Mucosa of descending colon (tissue), 3 donors: ENCODE results near the gene METTL4. TPM values are rescaled to one million over a fixed set of nuclear protein-coding genes. Genes with fewer than 3 reads are reported as not detected.
A peak's percentile ranks its signal among the peaks of the same experiment; 100 is the strongest.

ENCODE experiments used
- ATAC-seq: fragments of 200-7000 bp; cut with Tn5 transposase; one replicate; pipeline ENCODE4 v1.9.1; 2020; ENCODE audit warnings: mild to moderate bottlenecking, moderate library complexity
- DNase-seq, 3 donors: peaks; one replicate each; pipeline ENCODE4 v3.0.0-alpha.2; 2020
- H3K36me3 ChIP-seq: fragments of 200-600 bp; one replicate; pipeline ENCODE4 v1.8.0; 2021; ENCODE audit warnings: low read depth, mild to moderate bottlenecking
- H3K4me1 ChIP-seq: fragments of 200-600 bp; one replicate; pipeline ENCODE4 v1.8.0; 2021; ENCODE audit warnings: low read depth, mild to moderate bottlenecking
- H3K4me3 ChIP-seq: fragments of 200-600 bp; one replicate; pipeline ENCODE4 v1.8.0; 2021; ENCODE audit warnings: mild to moderate bottlenecking
- H3K9me3 ChIP-seq: fragments of 200-600 bp; one replicate; pipeline ENCODE4 v1.8.0; 2021; ENCODE audit warnings: mild to moderate bottlenecking
- intact Hi-C, 2 donors: fragments of 100-400 bp; cut with DNase I in 1 of 2; cut with micrococcal nuclease in 1 of 2; formaldehyde crosslinking; loops; one replicate each; pipeline versions ENCODE4 v1.11.0 to v1.11.1; 2022; cut with DNase I, micrococcal nuclease
- total RNA-seq, 3 donors: library from RNA; stranded (reverse); fragmentation: NEBNext Ultra II Directional in 2 of 3; extraction: Animal tissue kit (Norgen Biotek cat#: 25700) in 2 of 3; gene quantifications; one replicate each; pipeline versions ENCODE4 v1.2.1 to v1.2.4, GENCODE V29; 2021 to 2023
- TF ChIP-seq, protein P1 (sequence below): fragments of 200-600 bp; IDR thresholded peaks from one replicate; pipeline ENCODE4 v1.8.0; 2022; ENCODE audit warnings: antibody characterized with exemption, mild to moderate bottlenecking
- donor health status: DM: no; HTN: no; CAD: no; lungs with moderate emphysema.
- donor health status: DM: no; HTN: no; CAD: no.
- donor health status: DM: no; HTN: yes; CAD: no.

The METTL4 gene
- total RNA-seq, 3 donors from 2014 or later, result 7.6 to 13.6 (median 10.6) TPM

DNA sequence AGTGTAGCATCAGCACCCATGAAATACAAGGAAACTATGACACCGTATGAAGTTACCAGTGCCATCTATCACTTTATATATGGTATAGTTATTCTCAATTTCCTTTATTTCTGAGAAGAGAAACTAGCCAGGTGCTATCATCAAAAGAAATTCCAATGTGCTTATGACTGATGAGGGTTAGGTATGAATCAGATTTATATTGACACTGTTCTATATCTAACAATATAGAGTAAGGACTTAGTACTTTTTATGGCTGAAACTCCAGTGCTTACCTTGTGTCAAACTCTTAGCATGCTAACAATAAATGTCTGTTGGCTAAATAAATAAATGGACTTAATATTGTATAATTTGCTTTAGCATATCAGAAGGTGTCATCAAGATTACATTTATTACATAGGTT, 6.9 kb downstream of the METTL4 start:
- TF ChIP-seq, protein P1, sequence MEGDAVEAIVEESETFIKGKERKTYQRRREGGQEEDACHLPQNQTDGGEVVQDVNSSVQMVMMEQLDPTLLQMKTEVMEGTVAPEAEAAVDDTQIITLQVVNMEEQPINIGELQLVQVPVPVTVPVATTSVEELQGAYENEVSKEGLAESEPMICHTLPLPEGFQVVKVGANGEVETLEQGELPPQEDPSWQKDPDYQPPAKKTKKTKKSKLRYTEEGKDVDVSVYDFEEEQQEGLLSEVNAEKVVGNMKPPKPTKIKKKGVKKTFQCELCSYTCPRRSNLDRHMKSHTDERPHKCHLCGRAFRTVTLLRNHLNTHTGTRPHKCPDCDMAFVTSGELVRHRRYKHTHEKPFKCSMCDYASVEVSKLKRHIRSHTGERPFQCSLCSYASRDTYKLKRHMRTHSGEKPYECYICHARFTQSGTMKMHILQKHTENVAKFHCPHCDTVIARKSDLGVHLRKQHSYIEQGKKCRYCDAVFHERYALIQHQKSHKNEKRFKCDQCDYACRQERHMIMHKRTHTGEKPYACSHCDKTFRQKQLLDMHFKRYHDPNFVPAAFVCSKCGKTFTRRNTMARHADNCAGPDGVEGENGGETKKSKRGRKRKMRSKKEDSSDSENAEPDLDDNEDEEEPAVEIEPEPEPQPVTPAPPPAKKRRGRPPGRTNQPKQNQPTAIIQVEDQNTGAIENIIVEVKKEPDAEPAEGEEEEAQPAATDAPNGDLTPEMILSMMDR, result no peak
- H3K9me3 ChIP-seq, result no peaks in the 10 kb centered on the region
- intact Hi-C loops, result no loop called here
- H3K36me3 ChIP-seq, result no peaks in the 10 kb centered on the region
- no peak overlapping the region for H3K4me3 ChIP-seq
- no peaks in the 10 kb centered on the region for H3K4me1 ChIP-seq
- ATAC-seq (peak; percentile 89), DNase-seq (no peak)

DNA sequence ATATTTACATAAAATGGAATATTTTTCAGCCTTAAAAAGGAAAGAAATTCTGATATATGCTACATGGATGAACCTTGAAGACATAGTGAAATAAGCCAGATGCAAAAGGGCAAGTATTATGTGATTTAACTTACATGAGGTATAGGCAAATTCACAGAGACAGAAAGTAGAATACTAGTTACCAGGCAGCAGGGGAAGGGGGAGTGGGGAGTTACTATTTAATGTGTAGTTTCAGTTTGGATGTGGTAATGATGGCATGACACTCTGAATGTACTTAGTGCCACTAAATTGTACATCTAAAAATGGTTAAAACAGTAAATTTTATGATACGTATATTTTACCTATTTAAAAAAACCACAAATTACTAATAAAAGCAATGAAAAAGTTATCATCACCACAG, 12.1 kb downstream of the METTL4 start:
- TF ChIP-seq, protein P1, result no peak
- DNase-seq (no peak), ATAC-seq (no peak)
- Histone ChIP-seq H3K9me3 (no peaks in the 10 kb centered on the region), H3K4me3 (no peak overlapping the region), H3K4me1 (no peaks in the 10 kb centered on the region), H3K36me3 (no peaks in the 10 kb centered on the region)
- intact Hi-C loops, result no loop called here

DNA sequence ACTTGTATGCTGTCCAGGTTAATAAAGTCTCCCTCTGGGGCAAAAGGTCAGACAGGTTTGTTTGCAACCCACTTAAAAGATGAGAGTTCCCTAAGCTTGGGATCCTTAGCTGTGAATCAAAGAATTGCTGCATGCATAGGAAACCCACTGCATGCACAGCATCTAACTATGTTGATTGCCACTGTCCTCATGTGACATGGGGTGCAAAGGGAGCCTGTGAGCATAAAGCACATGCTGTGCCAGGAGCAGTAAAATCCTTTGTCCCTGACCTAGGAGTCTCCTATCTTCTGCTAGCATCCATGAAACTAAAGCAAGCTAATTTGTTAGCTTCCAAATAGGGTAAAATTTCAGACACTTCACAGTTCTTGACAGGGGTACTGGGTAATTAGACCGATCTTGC, 13.8 kb downstream of the METTL4 start:
- DNase-seq (no peak), ATAC-seq (no peak)
- Histone ChIP-seq H3K9me3 (no peaks in the 10 kb centered on the region), H3K36me3 (no peaks in the 10 kb centered on the region), H3K4me3 (no peak overlapping the region), H3K4me1 (no peaks in the 10 kb centered on the region)
- TF ChIP-seq, protein P1, result no peak
- intact Hi-C loops, result no loop called here

DNA sequence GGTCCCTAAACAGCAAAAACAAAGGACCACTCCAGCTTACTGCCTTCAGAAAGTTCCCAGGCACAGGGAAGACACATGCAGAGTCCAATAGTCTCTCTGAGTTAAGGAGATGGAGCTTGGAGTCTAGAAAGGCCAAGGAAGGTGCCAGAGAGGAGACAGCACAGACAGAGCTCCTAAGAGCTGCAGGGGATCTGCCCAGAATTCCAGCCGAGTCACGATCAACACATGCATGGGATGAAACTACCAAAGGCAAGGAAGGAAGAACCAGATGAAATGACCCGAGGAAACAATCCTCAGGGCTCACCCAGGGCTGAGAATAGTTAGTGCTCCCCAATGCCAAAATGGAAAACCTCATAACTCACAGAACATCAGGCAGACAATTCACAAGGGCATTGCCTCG, 15.4 kb downstream of the METTL4 start:
- intact Hi-C loops, result no loop called here
- TF ChIP-seq, protein P1, result no peak
- Histone ChIP-seq H3K4me3 (no peak overlapping the region), H3K36me3 (no peaks in the 10 kb centered on the region), H3K9me3 (no peaks in the 10 kb centered on the region), H3K4me1 (no peaks in the 10 kb centered on the region)
- DNase-seq (no peak), ATAC-seq (no peak)

DNA sequence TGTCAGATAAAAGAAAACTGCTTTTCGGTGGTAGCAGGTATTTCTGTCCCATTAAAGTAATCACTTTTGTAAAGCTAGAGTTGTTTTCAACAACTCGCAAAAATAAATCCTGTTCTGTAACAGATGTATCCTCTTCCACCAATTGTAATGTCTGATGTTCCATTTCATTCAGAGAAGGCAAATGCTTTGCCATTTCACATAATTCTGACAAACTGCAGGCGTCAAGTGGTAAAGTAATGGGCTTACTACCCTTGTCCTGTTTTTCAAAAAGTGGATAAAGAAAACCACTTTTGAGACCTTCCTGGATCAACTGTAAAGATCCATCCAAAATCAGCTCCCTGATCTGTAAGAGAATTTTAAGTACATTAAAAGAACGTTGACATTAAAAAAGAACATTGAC, 16.6 kb downstream of the METTL4 start:
- intact Hi-C loops, result no loop called here
- no peaks in the 10 kb centered on the region for H3K9me3 ChIP-seq
- no peak for DNase-seq
- TF ChIP-seq, protein P1, result no peak
- H3K4me3 ChIP-seq, result no peak overlapping the region
- H3K4me1 ChIP-seq, result no peaks in the 10 kb centered on the region
- no peak for ATAC-seq
- no peaks in the 10 kb centered on the region for H3K36me3 ChIP-seq

DNA sequence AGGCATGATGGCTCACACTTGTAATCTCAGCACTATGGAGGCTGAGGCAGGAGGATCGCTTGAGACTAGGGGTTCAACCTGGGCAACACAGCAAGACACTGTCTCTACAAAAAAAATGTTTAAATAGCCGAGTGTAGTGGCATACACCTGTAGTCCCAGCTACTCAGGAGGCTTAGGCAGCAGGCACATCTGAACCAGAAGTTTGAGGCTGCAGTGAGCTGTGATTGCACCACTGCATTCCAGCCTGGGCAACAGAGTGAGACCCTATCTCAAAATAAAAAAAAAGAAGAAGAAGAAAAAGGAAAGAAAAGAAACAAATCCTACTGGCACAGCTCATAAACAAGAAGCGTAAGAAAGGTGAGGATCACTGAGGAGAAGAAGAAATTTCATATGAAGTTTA, 19.9 kb downstream of the METTL4 start:
- DNase-seq, result no peak
- Histone ChIP-seq H3K4me3 (no peak overlapping the region), H3K9me3 (no peaks in the 10 kb centered on the region), H3K36me3 (no peaks in the 10 kb centered on the region), H3K4me1 (no peaks in the 10 kb centered on the region)
- no peak for ATAC-seq
- intact Hi-C loops, result no loop called here
- TF ChIP-seq, protein P1, result no peak
